GM21723 (cell line): ENCODE data around the gene PANK4.
"Not testable (repeated sequence)": the region's sequence is repeated elsewhere in the genome, so short reads cannot be mapped to it uniquely, and the experiment has no call there.

Experiments used
- ATAC-seq: cut with Tn5 transposase; IDR thresholded peaks from one replicate; pipeline ENCODE4 v1.9.1; 2021; ENCODE audit warnings: mild to moderate bottlenecking, moderate library complexity; ENCODE audit not compliant: unreplicated experiment

Gene PANK4

DNA sequence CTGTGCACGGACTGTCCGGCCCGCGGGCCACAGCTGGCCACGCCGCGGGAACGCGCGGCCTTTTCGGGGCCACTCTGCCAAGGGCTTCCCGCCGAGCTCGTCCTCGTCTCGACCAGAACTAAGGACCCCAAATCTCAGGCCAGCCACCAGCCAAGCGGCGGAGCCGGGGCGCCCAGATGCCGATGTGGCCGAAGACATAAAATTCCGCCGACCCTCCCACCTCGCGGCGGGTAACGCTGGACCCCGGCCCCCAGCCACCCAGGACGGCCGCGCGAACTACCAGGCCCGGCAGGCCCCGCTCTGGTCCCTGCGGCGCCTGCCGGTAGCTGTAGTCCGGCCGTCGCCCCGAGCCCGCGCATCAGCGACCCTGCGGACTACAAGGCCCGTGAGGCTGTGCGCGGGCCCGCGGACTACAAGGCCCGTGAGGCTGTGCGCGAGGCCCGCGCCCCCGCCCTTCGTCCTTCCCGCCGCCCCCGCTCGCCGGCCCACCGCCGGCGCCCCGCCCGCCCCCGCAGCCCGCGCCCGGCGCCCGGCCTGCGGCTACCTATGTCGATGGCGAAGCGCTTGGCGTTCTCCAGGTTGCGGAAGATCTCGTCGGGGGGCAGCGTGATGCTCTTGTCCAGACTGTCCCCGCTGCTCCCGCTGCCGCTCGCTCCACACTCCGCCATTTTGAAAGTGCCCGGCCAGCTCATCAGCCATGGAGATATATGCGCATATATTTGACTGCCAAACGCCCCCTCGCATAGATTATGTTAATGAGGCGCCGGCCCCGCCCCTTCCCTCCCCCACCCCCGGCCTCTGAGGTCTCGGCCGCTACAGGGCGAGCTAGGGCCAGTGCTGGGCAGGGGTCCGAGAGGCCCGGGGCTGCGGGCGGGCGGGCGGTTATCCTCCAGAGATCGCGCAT lies at the start of gene PANK4:
Gene PANK4 (minus strand): TSS at position 677 of the 904 bp plus-strand sequence. CDS start 9 bp downstream, at position 668.
- peak; percentile 79 for ATAC-seq

DNA sequence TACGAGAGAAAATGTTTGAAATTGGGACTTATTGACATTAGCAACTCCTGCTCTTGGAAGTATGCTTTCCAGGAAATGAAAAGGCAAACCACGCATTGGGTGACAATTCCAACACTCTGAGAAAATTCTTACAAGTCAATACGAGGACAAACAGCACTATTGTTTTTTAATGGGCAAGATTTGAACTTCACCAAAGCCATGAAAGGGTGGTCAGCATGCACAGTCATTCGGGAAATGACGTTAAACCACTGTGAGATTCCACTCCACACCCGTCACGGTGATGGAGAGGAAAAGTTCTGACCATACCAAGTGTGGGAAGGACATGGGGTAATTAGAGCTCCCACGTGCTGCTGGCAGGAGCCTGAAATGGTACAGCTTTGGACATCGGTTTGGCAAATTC lies 48.0 kb upstream of the PANK4 start:
- ATAC-seq: no peak

GRCh38 chr1:2573250-2573920 lies 47.0 kb upstream of the PANK4 start:
- no peak for ATAC-seq

GRCh38 chr1:2571348-2571747 lies 45.0 kb upstream of the PANK4 start:
- ATAC-seq: no peak

GRCh38 chr1:2570332-2570731 lies 43.9 kb upstream of the PANK4 start:
- ATAC-seq: no peak

- not testable (repeated sequence) for ATAC-seq
These were observed 43.3 kb upstream of the PANK4 start for GRCh38 chr1:2569703-2570102.

- no peak for ATAC-seq
These were observed 42.7 kb upstream of the PANK4 start for GRCh38 chr1:2569060-2569459.

DNA sequence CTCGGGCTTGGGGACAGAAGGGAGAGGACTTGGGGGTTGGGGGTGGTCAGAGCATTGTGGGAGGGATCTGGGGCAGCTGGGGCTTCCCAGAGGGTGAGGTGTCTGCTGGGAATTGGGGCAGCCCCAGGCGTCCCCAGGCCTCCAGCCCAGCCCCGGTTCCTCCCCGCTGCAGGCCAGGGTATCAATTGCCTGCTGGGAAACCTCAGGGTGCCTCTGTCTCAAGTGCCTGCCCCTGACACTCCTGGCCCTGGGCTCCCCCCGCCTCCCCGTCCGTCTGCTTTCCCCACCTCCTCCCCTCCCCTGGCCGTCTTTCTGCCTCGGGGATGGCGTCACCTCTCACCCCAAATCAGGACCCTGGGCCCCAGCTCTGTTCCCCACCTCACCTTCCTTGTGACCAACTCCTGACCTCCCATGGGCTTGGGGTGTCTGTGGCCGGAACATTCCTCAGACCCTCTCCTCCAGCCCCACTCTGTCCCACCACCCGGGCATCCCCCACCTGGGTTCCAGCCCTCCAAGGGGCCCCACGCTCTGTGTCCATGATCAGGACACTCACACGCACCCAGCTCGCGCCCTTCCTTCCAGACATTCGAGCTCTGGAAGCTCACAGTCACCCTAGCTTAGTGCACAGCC lies 41.9 kb upstream of the PANK4 start:
- ATAC-seq: not testable (repeated sequence)

DNA sequence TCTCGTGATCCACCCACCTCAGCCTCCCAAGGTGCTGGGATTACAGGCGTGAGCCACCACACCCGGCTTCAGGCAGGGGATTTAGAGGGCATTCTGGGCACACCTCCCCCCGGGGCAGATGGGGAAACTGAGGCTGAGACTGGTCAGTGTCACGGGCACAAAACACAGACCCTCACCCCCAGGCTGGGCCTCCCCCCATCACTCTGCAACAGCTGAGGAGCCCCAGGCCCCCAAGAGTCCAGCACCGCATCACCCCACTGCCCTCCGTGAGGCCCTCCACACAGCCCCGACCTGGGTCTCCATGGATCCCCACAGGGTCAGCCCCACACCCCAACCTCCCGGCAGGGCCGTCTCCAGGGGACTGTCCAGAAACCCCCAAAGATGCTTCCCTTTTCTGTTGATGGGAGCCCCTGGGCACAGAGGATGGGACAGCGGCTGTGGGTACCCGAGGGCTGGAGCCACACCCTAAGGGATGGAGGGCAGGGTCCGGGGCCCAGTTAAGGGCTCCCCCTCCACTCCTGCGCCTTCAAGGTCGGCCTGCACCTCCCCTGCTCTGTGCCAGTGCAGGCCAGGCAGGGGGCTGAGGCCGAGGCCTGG lies 40.8 kb upstream of the PANK4 start:
- no peak for ATAC-seq

DNA sequence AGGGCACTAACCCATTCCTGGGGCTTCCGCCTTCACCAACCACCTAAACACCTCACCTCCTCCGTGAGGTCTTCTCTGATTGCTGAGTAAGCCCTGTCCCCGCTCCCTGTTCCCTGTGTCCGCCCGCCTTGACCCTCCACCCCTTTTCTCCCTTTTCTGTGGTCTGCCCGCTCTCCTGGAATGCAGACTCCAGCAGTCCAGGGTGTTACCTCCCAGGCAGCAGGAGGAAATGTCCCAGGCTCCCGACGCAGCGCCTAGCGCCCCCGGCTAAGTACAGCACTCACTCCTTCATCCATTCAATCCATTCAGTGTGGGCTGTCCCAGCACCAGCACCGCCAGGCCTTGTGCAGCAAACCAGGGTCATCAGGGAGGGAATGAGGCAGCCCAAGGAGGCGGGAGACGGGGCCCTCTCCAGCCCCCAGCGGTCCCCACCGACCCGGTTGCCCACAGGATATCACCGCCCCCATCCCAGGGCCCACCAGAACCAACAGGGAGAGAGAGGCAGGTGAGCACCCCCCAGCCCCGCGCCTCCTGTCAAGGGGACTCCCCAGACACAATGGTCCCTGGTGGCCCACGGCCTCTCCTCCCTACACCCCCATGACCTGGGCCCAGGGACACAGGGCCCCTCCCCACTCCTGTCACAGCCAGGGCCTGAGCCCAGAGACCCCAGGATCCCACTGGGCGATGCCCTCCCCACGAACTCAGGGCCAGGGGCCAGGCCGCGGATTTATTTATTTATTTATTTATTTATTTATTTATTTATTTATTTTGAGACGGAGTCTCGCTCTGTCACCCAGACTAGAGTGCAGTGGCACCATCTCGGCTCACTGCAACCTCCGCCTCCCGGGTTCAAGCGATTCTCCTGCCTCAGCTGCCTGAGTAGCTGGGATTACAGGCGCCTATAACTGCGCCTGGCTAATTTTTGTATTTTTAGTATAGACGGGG lies 40.0 kb upstream of the PANK4 start:
- no peak for ATAC-seq

- ATAC-seq: no peak
These were observed 38.5 kb upstream of the PANK4 start for GRCh38 chr1:2564815-2565374.

- ATAC-seq: no peak
These were observed 37.8 kb upstream of the PANK4 start for GRCh38 chr1:2564006-2564814.

GRCh38 chr1:2563205-2563604 lies 36.8 kb upstream of the PANK4 start:
- ATAC-seq: no peak

DNA sequence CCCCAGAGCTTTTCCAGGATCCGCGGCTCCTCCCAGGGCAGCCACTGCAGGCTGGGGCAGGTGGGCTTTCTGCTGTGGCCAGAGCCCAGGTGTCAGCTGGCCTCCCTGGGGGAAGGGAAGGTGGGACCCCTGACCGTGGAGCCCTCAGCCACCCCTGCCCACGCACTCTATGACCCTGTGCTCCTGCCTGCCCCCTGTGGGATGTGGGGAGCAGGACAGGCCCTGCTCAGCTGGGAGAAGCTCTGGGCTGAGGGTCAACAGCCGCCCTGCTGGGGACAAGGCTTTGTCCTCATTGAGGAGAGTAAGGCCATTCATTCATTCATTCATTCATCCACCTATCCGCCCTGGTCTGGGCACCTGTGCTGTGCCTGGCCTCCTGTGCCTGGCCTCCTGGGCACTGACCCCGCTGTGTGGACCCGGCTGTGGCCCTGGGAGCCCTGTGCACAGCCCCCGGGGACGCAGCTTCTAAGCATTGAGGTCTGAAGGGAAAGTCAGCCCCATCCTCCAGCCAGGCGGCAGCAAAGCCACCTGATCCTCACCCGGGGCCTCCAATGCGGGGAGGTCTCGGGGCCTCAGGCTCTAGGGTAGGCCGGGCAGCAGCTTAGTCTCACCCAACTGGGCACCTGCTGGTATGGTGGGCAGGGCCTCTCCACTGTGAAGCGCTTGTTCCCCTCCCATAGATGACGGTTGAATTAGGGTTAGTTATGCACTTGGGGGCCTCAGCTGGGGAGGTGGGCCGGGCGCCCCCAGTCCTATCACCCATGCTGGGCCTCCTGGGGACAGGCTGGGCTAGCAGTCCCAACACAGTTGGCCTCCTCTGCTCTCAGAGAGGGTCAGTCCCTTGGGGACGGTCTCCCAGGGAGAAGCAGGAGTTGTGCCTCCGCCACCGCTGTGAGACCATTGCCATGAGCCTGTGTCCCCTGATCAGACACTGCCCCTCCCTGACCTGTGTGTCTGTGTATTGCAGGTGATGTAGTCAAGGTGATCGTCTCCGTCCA lies 35.8 kb upstream of the PANK4 start:
- no peak for ATAC-seq

DNA sequence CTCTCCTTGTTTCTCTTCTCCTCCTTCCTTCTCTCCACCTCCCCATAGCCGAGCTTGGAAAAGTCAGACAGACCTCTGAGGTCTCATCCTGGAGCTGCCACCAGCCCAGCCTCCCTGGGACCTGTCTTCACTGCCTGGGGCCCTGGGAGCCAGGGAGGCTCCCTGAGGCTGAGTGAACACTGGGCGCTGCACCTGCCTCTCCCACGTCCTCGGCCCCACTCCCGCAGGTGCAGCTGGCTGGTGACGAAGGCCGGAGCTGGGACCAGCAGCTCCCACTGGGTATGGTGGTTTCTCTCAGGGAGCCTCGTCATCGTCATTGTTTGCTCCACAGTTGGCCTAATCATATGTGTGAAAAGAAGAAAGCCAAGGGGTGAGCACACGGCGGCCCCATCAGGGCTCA lies 35.0 kb upstream of the PANK4 start:
- ATAC-seq: no peak

DNA sequence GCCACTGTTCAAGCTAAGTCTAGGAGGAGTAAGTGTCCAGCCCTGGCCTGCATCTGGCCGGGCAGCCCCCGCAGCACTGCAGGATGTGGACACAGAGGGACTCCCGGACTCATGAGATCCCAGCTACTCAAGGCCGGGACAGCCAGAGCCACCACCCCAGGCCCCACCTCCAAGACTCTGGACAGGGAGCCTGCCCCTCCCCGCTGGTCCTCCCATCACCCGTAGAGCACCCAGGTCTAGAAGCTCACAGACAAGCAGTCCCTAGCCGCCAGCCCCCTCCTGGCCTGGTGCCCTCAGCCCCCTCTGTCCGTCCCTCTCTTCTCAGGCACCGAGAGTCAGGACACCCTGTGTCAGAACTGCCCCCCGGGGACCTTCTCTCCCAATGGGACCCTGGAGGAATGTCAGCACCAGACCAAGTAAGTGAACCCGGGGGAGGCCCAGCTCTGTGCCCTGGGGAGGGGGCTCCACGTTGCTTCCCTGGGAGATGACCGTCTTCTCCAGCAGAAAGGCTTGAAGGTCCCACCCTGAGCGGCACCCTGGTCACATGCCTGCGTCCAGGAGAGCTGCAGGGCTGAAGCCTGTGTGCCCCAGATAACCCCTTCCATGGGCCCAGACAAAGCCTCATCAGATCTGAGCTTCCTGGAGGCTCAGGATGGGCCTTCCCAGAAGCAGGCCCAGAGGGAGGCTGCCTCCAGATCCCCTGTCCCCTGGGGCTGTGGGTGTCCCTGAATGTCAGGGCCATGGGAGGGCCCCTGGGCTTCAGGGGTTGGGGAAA lies 34.1 kb upstream of the PANK4 start:
- ATAC-seq: no peak
